Keratinocyte (primary cell): ENCODE measurements around the gene DENND4B.

ENCODE experiments used
- EZH2 ChIP-seq: IDR thresholded peaks from one replicate; pipeline ENCODE4 v1.6.1; 2012; ENCODE audit warnings: inconsistent platforms, mild to moderate bottlenecking, low read length, moderate library complexity
- TF ChIP-seq, protein P1 (sequence below), 3 experiments: IDR thresholded peaks in 1 of 3; conservative IDR thresholded peaks in 1 of 3; optimal IDR thresholded peaks in 1 of 3; 2 replicates in 2 of 3; 3 replicates in 1 of 3; pipeline versions ENCODE3 to v1.5.1; 2011; ENCODE audit warnings: low read length in 3 of 3, mild to moderate bottlenecking in 3 of 3, moderate library complexity in 2 of 3, control low read depth in 1 of 3, inconsistent platforms in 1 of 3; ENCODE audit not compliant: insufficient read depth in 2 of 3; ENCODE audit errors: extremely low read depth in 1 of 3

- TF ChIP-seq, protein P1, sequence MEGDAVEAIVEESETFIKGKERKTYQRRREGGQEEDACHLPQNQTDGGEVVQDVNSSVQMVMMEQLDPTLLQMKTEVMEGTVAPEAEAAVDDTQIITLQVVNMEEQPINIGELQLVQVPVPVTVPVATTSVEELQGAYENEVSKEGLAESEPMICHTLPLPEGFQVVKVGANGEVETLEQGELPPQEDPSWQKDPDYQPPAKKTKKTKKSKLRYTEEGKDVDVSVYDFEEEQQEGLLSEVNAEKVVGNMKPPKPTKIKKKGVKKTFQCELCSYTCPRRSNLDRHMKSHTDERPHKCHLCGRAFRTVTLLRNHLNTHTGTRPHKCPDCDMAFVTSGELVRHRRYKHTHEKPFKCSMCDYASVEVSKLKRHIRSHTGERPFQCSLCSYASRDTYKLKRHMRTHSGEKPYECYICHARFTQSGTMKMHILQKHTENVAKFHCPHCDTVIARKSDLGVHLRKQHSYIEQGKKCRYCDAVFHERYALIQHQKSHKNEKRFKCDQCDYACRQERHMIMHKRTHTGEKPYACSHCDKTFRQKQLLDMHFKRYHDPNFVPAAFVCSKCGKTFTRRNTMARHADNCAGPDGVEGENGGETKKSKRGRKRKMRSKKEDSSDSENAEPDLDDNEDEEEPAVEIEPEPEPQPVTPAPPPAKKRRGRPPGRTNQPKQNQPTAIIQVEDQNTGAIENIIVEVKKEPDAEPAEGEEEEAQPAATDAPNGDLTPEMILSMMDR (optimal IDR thresholded peaks at IDR 0.05 in 1 of 3, IDR thresholded peaks at IDR 0.05 in 1 of 3, conservative IDR thresholded peaks at IDR 0.05 in 1 of 3; ENCODE audit: extremely low read depth in 1 of 3, insufficient read depth in 2 of 3, low read length in 3 of 3), result no peak
- no peak for TF ChIP-seq EZH2
Observed at GRCh38 chr1:153978274-153978909, 31.9 kb upstream of the DENND4B start.
